ENCODE measurements around the gene IFRD2. TPM values are rescaled to one million over a fixed set of nuclear protein-coding genes. Genes with fewer than 3 reads are reported as not detected.
A peak's percentile ranks its signal among the peaks of the same experiment; 100 is the strongest.

Gene IFRD2
- total and polyA plus RNA-seq, 7 donors: 24.5 to 73.1 (median 51.8) TPM

- no peaks in the 10 kb centered on the region for H3K36me3 ChIP-seq
- H3K9me3 ChIP-seq: no peaks in the 10 kb centered on the region
- peak; percentile 86 for DNase-seq
- 11 to 50% methylated on average over 21 of the region's 21 CpGs for WGBS, 2 donors
- peak within 1 kb of the TSS; percentile 93 to 99 (median 99) for H3K27ac ChIP-seq
- intact Hi-C loops (cut with DNase I): no loop called here
- peaks cover 0 to 6% (median 0%) of the 10 kb centered on the region in 3 donors for H3K27me3 ChIP-seq
- TF ChIP-seq POLR2A (IDR thresholded peaks at IDR 0.05): peak; percentile 25 to 35
- no peak for TF ChIP-seq CTCF (IDR thresholded peaks at IDR 0.05)
- peak; percentile 21 to 85 (median 64) for TF ChIP-seq POLR2AphosphoS5 (IDR thresholded peaks at IDR 0.05)
- H3K4me3 ChIP-seq: peak within 1 kb of the TSS; percentile 14 to 58 (median 54)
- H3K4me1 ChIP-seq: peaks cover 0 to 81% (median 74%) of the 10 kb centered on the region in 4 donors
Measured at GRCh38 chr3:50268703-50269451, 23.4 kb downstream of the IFRD2 start, which contains the start of gene SEMA3B. Gene SEMA3B (plus strand): TSS chr3:50269147. CDS start chr3:50269241, 94 bp downstream.

- H3K36me3 ChIP-seq: no peaks in the 10 kb centered on the region
- DNase-seq: no peak
- H3K27ac ChIP-seq: peak overlapping the region; percentile 93 to 99 (median 99)
- WGBS, 2 donors: 21 to 53% methylated on average over 3 of the region's 3 CpGs
- H3K27me3 ChIP-seq: no peaks in the 10 kb centered on the region
- peaks cover 0 to 77% (median 73%) of the 10 kb centered on the region in 4 donors for H3K4me1 ChIP-seq
- H3K9me3 ChIP-seq: no peaks in the 10 kb centered on the region
- intact Hi-C loops (cut with DNase I): no loop called here
- no peak for TF ChIP-seq POLR2A (IDR thresholded peaks at IDR 0.05)
- TF ChIP-seq POLR2AphosphoS5 (IDR thresholded peaks at IDR 0.05): no peak
- no peak for TF ChIP-seq CTCF (IDR thresholded peaks at IDR 0.05)
- no peak for TF ChIP-seq EP300 (IDR thresholded peaks at IDR 0.05)
- peak overlapping the region in 3 of 4 donors; percentile 52 to 58 (median 55) for H3K4me3 ChIP-seq
Measured at GRCh38 chr3:50268276-50268675, 24.0 kb downstream of the IFRD2 start.

- intact Hi-C loops (cut with DNase I): no loop called here
Measured at GRCh38 chr3:50267280-50267913, 24.8 kb downstream of the IFRD2 start.

GRCh38 chr3:50266836-50267235, 25.4 kb downstream of the IFRD2 start:
- H3K27ac ChIP-seq: peak overlapping the region; percentile 93 to 99 (median 99)
- 36 to 62% methylated on average over 7 of the region's 7 CpGs for WGBS, 2 donors
- H3K27me3 ChIP-seq: no peaks in the 10 kb centered on the region
- peak overlapping the region; percentile 41 to 58 (median 54) for H3K4me3 ChIP-seq
- no peaks in the 10 kb centered on the region for H3K9me3 ChIP-seq
- no peak for DNase-seq
- no peak for TF ChIP-seq CTCF (IDR thresholded peaks at IDR 0.05)
- TF ChIP-seq POLR2A (IDR thresholded peaks at IDR 0.05): no peak
- TF ChIP-seq POLR2AphosphoS5 (IDR thresholded peaks at IDR 0.05): no peak
- no peak for TF ChIP-seq EP300 (IDR thresholded peaks at IDR 0.05)
- intact Hi-C loops (cut with DNase I): no loop called here
- no peaks in the 10 kb centered on the region for H3K36me3 ChIP-seq
- peaks cover 0 to 69% (median 66%) of the 10 kb centered on the region in 4 donors for H3K4me1 ChIP-seq

More at GRCh38 chr3:50267280-50267913, 24.8 kb downstream of the IFRD2 start:
- DNase-seq: peak; percentile 84
- Histone ChIP-seq H3K4me1 (peaks cover 0 to 68% (median 66%) of the 10 kb centered on the region in 4 donors), H3K36me3 (no peaks in the 10 kb centered on the region), H3K9me3 (no peaks in the 10 kb centered on the region), H3K4me3 (peak overlapping the region; percentile 41 to 58 (median 54)), H3K27ac (peak overlapping the region; percentile 93 to 99 (median 99)), H3K27me3 (no peaks in the 10 kb centered on the region)
- 10 to 15% methylated on average over 22 of the region's 22 CpGs for WGBS, 2 donors
- TF ChIP-seq POLR2A (IDR thresholded peaks at IDR 0.05): peak; percentile 80 to 86
- TF ChIP-seq CTCF (IDR thresholded peaks at IDR 0.05): no peak
- no peak for TF ChIP-seq EP300 (IDR thresholded peaks at IDR 0.05)
- TF ChIP-seq POLR2AphosphoS5 (IDR thresholded peaks at IDR 0.05): peak; percentile 62 to 93 (median 86)

All from sigmoid colon (tissue), 7 donors.